Thymus (tissue), 11 donors: ENCODE results near the gene ITCH. TPM values are rescaled to one million over a fixed set of nuclear protein-coding genes. Genes with fewer than 3 reads are reported as not detected.
"Not testable (repeated sequence)": the region's sequence is repeated elsewhere in the genome, so short reads cannot be mapped to it uniquely, and the experiment has no call there.

Experiments used
- DNase-seq, 9 donors: peaks; one replicate each; pipeline ENCODE4 v3.0.0-alpha.2; 2013; ENCODE audit warnings: low spot score in 9 of 9, low read depth in 6 of 9, missing footprints in 1 of 9
- H3K27ac ChIP-seq, 2 donors: one replicate each; pipeline ENCODE4 v1.5.1; 2013; ENCODE audit warnings: control low read depth in 1 of 2, low read depth in 1 of 2, low read length in 1 of 2, mild to moderate bottlenecking in 1 of 2, moderate library complexity in 1 of 2
- H3K27me3 ChIP-seq, 2 donors: one replicate each; pipeline ENCODE4 v1.5.1; 2013; ENCODE audit warnings: low read length in 1 of 2; ENCODE audit not compliant: control insufficient read depth in 2 of 2, insufficient read depth in 1 of 2
- H3K36me3 ChIP-seq, 2 donors: one replicate each; pipeline ENCODE4 v1.5.1; 2013; ENCODE audit warnings: low read length in 1 of 2, mild to moderate bottlenecking in 1 of 2, moderate library complexity in 1 of 2; ENCODE audit not compliant: control insufficient read depth in 2 of 2, insufficient read depth in 2 of 2
- H3K4me1 ChIP-seq, 2 donors: one replicate each; pipeline ENCODE4 v1.5.1; 2013; ENCODE audit warnings: low read length in 2 of 2; ENCODE audit not compliant: control insufficient read depth in 2 of 2, insufficient read depth in 2 of 2
- H3K4me3 ChIP-seq, 2 donors: one replicate each; pipeline ENCODE4 v1.5.1; 2013; ENCODE audit warnings: low read length in 2 of 2, control low read depth in 1 of 2, mild to moderate bottlenecking in 1 of 2
- H3K9me3 ChIP-seq, 2 donors: one replicate each; pipeline ENCODE4 v1.5.1; 2013; ENCODE audit warnings: low read length in 1 of 2, mild to moderate bottlenecking in 1 of 2; ENCODE audit not compliant: control insufficient read depth in 2 of 2, insufficient read depth in 1 of 2
- WGBS: extraction: QIAGEN DNeasy Blood & Tissue Kit; methylation state at CpG from one replicate; pipeline ENCODE4 v1.1.7; 2013; 5-methylcytosine and 5-hydroxymethylcytosine counted together
- polyA plus RNA-seq: library from polyadenylated mRNA; stranded (reverse); fragments of 200-250 nt; gene quantifications from one replicate; pipeline ENCODE4 v1.2.3, GENCODE V29; 2013
- total RNA-seq: library from RNA; stranded (reverse); fragments of 120-200 nt; gene quantifications from one replicate; pipeline ENCODE4 v1.2.4, GENCODE V29; 2013
- donor health status: healthy.

Gene ITCH
- total and polyA plus RNA-seq, 2 donors, result 16.0 to 36.3 TPM

- Histone ChIP-seq H3K9me3 (peaks cover 0 to 3% of the 10 kb centered on the region in 2 donors), H3K27me3 (no peaks in the 10 kb centered on the region), H3K36me3 (peaks cover 23 to 71% of the 10 kb centered on the region in 2 donors), H3K27ac (no peak overlapping the region), H3K4me1 (no peaks in the 10 kb centered on the region), H3K4me3 (no peak overlapping the region)
- WGBS, result 96% methylated on average over 4 of the region's 4 CpGs
- no peak for DNase-seq
These were observed 130.6 kb downstream of the ITCH start for GRCh38 chr20:34493646-34494045.

GRCh38 chr20:34495307-34495706 is 132.2 kb downstream of the ITCH start:
- H3K4me1 ChIP-seq, result no peaks in the 10 kb centered on the region
- no peak overlapping the region for H3K27ac ChIP-seq
- no peaks in the 10 kb centered on the region for H3K27me3 ChIP-seq
- 96% methylated on average over 7 of the region's 7 CpGs for WGBS
- no peak for DNase-seq
- peaks cover 0 to 3% of the 10 kb centered on the region in 2 donors for H3K9me3 ChIP-seq
- H3K4me3 ChIP-seq, result no peak overlapping the region
- peaks cover 18 to 59% of the 10 kb centered on the region in 2 donors for H3K36me3 ChIP-seq

- Histone ChIP-seq H3K9me3 (peaks cover 0 to 3% of the 10 kb centered on the region in 2 donors), H3K36me3 (peaks cover 16 to 61% of the 10 kb centered on the region in 2 donors)
- 93% methylated on average over 1 of the region's 1 CpG for WGBS
These were observed 132.8 kb downstream of the ITCH start for GRCh38 chr20:34495916-34496315.

GRCh38 chr20:34497596-34497995 is 134.5 kb downstream of the ITCH start:
- H3K4me3 ChIP-seq, H3K4me1 ChIP-seq, H3K9me3 ChIP-seq, DNase-seq, H3K27me3 ChIP-seq, H3K27ac ChIP-seq: not testable (repeated sequence)
- H3K36me3 ChIP-seq, result peaks cover 17 to 50% of the 10 kb centered on the region in 2 donors
- WGBS, result 96% methylated on average over 6 of the region's 6 CpGs

More at GRCh38 chr20:34495916-34496315, 132.8 kb downstream of the ITCH start:
- Histone ChIP-seq H3K27ac (no peak overlapping the region), H3K27me3 (no peaks in the 10 kb centered on the region), H3K4me3 (no peak overlapping the region), H3K4me1 (no peaks in the 10 kb centered on the region)
- no peak for DNase-seq

GRCh38 chr20:34500823-34501222 is 137.8 kb downstream of the ITCH start:
- Histone ChIP-seq H3K27ac (no peak overlapping the region), H3K36me3 (peaks cover 16 to 40% of the 10 kb centered on the region in 2 donors), H3K27me3 (no peaks in the 10 kb centered on the region), H3K4me3 (no peak overlapping the region), H3K9me3 (peaks cover 0 to 3% of the 10 kb centered on the region in 2 donors), H3K4me1 (no peaks in the 10 kb centered on the region)
- no peak for DNase-seq
- WGBS, result 96% methylated on average over 1 of the region's 1 CpG

GRCh38 chr20:34506480-34506879 is 143.4 kb downstream of the ITCH start:
- H3K4me1 ChIP-seq, result no peaks in the 10 kb centered on the region
- DNase-seq, result no peak
- no peak overlapping the region for H3K4me3 ChIP-seq
- H3K36me3 ChIP-seq, result peaks cover 26 to 40% of the 10 kb centered on the region in 2 donors
- H3K27me3 ChIP-seq, result no peaks in the 10 kb centered on the region
- H3K9me3 ChIP-seq, result no peaks in the 10 kb centered on the region
- no peak overlapping the region for H3K27ac ChIP-seq
- WGBS, result 99% methylated on average over 3 of the region's 3 CpGs

- Histone ChIP-seq H3K4me1 (no peaks in the 10 kb centered on the region), H3K36me3 (peaks cover 27 to 40% of the 10 kb centered on the region in 2 donors), H3K9me3 (no peaks in the 10 kb centered on the region), H3K4me3 (no peak overlapping the region), H3K27ac (no peak overlapping the region), H3K27me3 (no peaks in the 10 kb centered on the region)
- DNase-seq, result no peak
- WGBS, result 98% methylated on average over 4 of the region's 4 CpGs
These were observed 144.8 kb downstream of the ITCH start for GRCh38 chr20:34507702-34508413.

- H3K4me1 ChIP-seq, result peaks cover 3 to 9% of the 10 kb centered on the region in 2 donors
- no peaks in the 10 kb centered on the region for H3K9me3 ChIP-seq
- no peak overlapping the region for H3K27ac ChIP-seq
- H3K4me3 ChIP-seq, result no peak overlapping the region
- H3K36me3 ChIP-seq, result peaks cover 20 to 27% of the 10 kb centered on the region in 2 donors
- whole genome bisulfite sequencing, result 100% methylated on average over 1 of the region's 1 CpG
- H3K27me3 ChIP-seq, result no peaks in the 10 kb centered on the region
- no peak for DNase-seq
These were observed 147.5 kb downstream of the ITCH start for GRCh38 chr20:34510575-34510974.

GRCh38 chr20:34511891-34512265 is 148.8 kb downstream of the ITCH start:
- no peaks in the 10 kb centered on the region for H3K27me3 ChIP-seq
- H3K9me3 ChIP-seq, result no peaks in the 10 kb centered on the region
- H3K36me3 ChIP-seq, result peaks cover 12 to 16% of the 10 kb centered on the region in 2 donors
- H3K4me1 ChIP-seq, result peaks cover 3 to 13% of the 10 kb centered on the region in 2 donors
- 98% methylated on average over 3 of the region's 3 CpGs for WGBS
- H3K4me3 ChIP-seq, result no peak overlapping the region
- H3K27ac ChIP-seq, result no peak overlapping the region
- DNase-seq, result no peak
